Measurements from ENCODE around the gene RELL1.
A peak's percentile ranks its signal among the peaks of the same experiment; 100 is the strongest.
"Not testable (repeated sequence)": the region's sequence is repeated elsewhere in the genome, so short reads cannot be mapped to it uniquely, and the experiment has no call there.

RELL1 gene

DNA sequence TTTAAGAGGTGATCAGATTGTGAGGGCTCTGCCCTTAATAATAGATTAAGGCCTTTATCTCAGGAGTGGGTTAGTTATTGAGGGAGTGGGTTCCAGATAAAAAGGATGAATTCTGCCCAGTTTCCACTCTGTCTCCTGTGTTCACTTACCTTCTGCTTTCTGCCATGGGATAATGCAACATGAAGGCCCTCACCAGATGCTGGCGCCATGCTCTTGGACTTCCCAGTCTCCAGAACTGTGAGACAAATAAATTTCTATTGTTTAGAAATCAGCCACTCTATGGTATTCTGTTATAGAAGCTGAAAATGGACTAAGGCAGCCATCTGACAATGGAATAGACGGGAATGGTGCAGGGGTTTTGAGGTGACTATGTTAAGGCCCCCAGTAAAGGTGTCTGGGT lies 6.9 kb upstream of the RELL1 start:
- DNase-seq (ENCODE audit: low read depth), result no peak

GRCh38 chr4:37690976-37691375 lies 4.8 kb upstream of the RELL1 start:
- DNase-seq (ENCODE audit: low read depth), result no peak

DNA sequence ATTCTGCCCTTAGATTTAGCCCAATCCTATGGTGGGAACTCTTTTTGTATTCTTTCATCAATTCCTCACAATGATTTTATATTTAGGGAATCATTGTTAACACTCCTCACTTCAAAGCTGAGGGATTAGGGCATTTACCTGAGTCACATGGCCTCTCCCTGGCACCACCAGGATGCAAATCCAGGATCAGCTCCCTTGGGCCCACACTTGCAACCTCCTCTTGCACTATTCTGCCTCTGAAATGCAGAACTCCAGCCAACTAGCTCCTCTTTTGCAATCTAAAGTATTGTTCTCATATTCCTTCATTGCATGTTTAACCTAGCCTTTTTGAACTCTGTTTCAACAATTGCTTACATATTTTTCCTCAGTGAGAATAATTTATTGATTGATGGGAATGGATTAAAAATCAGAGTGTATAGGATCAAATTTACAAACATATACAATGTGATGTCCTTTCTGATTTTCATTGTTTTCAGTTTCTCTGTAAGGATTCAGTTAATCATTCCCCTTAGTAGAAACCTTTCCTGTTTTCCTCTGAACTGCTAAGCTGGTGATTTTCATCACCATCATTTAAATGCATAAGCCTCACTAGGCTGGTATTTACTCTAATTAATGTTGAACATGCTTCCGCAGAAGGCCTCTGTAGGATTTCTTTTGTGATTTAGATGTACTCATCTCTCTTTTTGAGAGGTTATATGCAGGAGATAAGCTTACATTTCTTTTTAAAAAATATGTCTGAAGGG lies 3.3 kb upstream of the RELL1 start:
- no peak for DNase-seq (ENCODE audit: low read depth)

GRCh38 chr4:37687681-37688080 lies 1.5 kb upstream of the RELL1 start:
- DNase-seq (ENCODE audit: low read depth), result no peak

- no peak for DNase-seq (ENCODE audit: low read depth)
These were observed 1.0 kb upstream of the RELL1 start for GRCh38 chr4:37687194-37687562.

DNA sequence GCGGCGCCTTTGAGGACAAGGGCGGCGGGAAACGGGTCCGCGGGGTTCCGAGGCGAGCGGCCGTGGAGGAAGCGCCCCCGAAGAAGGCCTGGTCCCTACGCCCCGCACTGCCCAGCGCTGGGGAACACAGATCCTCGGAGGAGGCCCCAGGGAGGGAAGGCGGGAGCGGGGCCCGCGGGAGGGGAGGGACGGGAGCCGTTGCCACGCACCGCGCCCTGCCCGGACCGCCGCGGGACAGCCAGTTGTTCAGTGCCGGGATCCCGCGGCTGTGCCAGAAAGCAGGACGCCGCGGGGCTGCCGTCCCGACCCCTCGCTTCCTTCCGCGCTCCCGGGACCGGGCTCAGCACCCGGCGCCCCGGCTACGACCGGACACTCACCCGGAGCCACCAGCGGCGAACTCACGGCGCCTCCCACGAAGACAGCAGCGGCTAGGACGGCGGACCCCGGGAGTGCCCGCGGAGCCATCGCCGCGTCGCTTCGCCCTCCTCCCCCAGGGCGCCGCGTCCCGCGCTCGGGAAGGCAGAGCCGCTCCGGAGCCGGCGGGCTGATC lies 278 bp downstream of the RELL1 start:
- DNase-seq (ENCODE audit: low read depth), result no peak

DNA sequence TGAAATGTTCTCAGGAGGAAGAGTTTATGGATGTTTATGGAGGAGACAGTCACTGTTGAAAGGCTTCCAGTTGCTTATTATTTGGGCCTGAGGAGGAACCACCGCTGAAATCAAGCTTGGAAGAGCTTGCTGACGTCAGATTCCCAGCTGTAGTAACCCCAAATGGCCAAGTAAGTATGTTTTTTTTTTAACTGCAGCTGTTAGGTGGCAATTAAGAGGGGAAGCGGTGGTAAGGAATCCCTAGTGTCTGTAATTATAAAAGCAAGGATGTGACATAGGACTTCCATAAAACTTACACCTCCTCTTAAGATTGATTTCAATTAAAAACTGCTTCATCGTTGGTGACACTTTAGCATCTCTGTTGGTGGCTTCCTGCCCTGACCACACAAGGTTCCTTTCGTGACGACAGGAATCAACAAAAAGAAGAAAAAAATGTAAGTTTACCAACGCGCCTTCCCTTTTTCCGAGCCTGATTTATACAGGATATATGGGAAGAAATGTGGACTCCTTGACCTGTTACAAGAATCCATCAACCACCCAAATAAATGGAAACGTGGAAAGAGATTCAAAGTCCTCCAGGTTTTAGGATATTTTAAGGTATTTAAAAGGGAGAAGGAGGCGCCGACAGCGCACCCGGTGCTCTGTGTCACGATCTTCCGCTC lies 884 bp downstream of the RELL1 start:
- no peak for DNase-seq (ENCODE audit: low read depth)

GRCh38 chr4:37684154-37684553 lies 2.0 kb downstream of the RELL1 start:
- no peak for DNase-seq (ENCODE audit: low read depth)

DNA sequence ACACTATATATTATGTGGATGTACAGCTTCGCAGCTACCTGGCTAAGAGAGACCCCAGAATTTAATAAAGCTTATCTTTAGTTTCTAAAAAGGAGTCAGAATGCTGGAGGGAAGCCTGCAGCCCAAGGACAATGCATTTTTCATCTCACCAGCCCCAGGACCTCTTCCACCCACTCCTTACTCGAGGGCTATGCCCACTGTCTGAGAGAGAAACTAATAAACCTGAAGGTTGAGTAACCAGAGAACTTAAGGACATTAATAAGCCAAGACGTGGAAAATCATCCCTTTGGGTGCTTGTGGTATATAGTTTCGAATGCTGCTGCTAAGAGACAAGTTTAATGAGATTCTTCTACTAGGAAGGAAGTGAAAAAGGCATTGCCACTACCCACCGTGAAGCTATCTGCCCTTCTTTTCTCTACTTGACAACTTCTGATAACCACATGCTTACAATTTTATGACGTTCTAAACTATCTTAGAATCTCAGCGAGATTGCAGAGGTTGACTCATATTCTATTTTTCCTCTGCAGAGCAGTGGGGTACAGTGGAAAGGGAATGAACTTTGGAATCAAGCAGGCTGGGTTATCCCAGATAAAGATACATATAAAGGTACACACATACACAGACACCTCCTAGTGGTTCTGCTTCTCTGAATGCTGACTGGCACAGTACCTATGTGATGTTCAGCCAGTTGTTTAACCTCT lies 3.3 kb downstream of the RELL1 start:
- no peak for DNase-seq (ENCODE audit: low read depth)

DNA sequence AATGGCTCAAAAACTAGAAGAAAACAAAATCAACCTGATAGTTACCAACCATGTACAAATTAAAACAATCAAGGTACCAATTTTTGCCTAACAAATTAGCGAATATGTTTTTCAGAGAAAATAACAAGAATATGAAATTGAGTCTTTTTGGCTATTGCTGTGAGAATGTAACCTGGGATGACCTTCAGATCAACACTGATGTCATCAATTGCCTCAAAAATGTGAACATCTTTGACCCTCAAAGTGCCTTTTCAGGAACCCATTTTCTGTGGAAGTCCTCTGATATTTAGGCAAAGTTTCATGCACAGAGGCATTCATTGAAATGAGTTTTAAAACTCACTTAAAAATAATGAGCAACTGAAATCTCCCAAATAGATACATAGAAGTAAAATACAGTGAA lies 6.1 kb downstream of the RELL1 start:
- no peak for DNase-seq (ENCODE audit: low read depth)

DNA sequence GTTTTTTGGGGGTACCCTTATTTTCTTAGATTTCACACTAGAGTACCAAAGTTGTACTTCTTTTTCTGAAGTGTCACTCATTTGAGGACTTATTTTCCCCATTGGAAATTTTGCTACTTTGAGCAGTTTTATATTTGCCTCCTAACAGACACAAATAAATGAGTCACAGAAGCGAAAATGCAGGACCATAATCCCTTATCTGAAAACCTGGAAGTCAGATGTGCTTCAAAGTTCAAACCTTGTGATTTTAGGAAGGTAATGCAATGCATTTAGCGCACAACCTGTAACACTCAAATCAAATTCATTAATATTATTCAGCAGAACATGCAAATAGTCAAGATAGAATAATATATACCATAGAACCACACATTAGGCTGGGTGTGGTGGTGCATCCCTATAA lies 6.9 kb downstream of the RELL1 start:
- DNase-seq (ENCODE audit: low read depth), result no peak

DNA sequence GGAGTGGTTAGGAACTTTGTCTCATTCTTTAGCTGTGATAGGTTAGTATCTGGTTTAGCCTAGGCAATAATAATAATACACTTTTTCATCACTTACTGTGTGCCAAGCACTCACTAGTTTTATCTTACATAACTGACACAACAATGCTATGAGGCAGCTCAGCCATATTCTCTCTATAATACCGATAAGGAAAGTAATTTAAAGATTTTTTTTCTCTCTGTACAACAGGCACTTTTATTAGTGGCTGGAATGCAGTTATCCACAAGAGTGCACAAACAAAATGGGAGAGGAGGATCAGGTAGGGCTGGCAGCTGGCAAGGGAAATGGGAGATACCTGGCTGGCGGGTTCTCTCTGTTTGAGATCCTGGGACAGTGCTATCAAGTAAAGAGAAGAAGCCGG lies 7.6 kb downstream of the RELL1 start:
- no peak for DNase-seq (ENCODE audit: low read depth)

- DNase-seq (ENCODE audit: low read depth), result no peak
These were observed 10.4 kb downstream of the RELL1 start for GRCh38 chr4:37675587-37676290.

GRCh38 chr4:37674439-37674838 lies 11.7 kb downstream of the RELL1 start:
- DNase-seq (ENCODE audit: low read depth), result no peak

GRCh38 chr4:37673538-37674192 lies 12.5 kb downstream of the RELL1 start:
- DNase-seq (ENCODE audit: low read depth), result no peak

DNA sequence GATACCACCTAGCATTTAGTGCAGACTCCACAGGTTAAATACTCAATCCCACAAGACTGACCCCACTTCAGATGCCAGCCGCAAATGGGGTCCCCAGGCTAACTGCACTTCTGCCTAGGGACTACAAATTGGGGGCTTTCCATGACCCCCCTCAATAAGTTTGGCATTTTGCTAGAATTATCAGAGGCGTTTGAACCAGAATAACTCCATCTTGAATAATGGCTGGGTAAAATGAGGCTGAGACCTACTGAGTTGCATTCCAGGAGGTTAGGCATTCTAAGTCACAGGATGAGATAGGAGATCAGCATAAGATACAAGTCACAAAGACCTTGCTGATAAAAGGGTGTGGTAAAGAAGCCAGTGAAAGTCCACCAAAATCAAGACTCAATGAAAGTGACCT lies 15.1 kb downstream of the RELL1 start:
- no peak for DNase-seq (ENCODE audit: low read depth)

- DNase-seq (ENCODE audit: low read depth), result no peak
These were observed 15.9 kb downstream of the RELL1 start for GRCh38 chr4:37670249-37670648.

DNA sequence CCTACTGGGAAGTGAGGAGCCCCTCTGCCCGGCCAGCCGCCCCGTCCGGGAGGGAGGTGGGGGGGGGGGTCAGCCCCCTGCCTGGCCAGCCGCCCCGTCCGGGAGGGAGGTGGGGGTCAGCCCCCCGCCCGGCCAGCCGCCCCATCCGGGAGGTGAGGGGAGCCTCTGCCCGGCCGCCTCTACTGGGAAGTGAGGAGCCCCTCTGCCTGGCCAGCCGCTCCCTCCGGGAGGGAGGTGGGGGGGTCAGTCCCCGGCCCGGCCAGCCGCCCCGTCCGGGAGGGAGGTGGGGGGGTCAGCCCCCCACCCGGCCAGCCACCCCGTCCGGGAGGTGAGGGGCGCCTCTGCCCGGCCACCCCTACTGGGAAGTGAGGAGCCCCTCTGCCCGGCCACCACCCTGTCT lies 17.1 kb downstream of the RELL1 start:
- DNase-seq (ENCODE audit: low read depth), result not testable (repeated sequence)

DNA sequence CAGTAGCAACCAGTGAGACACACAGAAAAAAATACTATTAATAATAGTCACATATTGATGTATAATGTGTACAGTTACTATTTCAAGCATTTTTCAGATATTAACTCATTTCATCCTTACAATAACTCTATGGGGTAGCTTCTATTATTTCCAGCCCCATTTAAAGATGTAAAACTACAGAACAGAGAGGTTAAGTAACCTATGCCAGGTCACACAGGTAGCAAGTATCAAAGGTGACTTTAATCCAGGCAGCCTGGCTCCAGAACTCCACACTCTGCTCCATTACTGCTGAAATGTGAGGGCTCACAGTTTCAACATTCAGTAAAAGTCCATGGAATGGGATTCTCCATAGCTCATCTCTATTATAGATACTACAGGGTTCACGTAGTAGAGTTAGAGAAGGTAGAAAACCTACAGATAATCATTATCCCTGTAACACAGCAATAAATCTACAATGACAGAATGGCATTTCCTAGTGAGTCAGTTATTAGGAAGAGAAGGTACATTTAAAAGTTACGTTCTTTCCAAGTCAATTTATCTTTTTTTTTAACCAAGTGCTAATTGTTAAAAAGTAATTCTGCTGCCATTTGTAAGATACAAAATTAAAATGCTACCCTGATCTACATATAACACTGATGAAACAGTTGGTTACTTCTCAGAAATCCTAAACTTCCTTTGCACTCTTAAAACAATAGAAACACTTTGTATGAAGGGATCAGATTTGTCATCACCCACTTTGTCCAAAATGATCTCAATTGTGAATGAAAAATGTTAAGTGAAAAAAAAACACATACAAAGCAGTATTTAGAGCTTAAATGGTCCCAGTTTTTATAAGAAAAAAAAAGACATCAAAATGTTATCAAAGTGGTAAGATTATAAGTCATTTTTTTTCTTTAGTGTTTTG lies 18.7 kb downstream of the RELL1 start:
- DNase-seq (ENCODE audit: low read depth), result no peak

- DNase-seq (ENCODE audit: low read depth), result peak; percentile 72
These were observed 19.5 kb downstream of the RELL1 start for GRCh38 chr4:37666625-37667071.
